ENCODE measurements around the gene MCTP1. TPM values are rescaled to one million over a fixed set of nuclear protein-coding genes. Genes with fewer than 3 reads are reported as not detected.

The MCTP1 gene
- total and polyA plus RNA-seq, 10 of the 15 experiments (the other 5 are each of a cell fraction or from before 2014, with no cell fraction given): 12.6 to 45.9 (median 18.8) TPM

GRCh38 chr5:94863951-94864350 lies 420.9 kb downstream of the MCTP1 start (continued):
- no peak for TF ChIP-seq BCLAF1 (IDR thresholded peaks at IDR 0.05)
- no peak for TF ChIP-seq E4F1 (IDR thresholded peaks at IDR 0.05; ENCODE audit: borderline replicate concordance, partially characterized antibody)
- no peak for TF ChIP-seq CHD2 (IDR thresholded peaks at IDR 0.05; ENCODE audit: borderline replicate concordance, low read depth, low read length)

- 35% methylated on average over 2 of the region's 2 CpGs for WGBS (ENCODE audit: insufficient coverage, insufficient replicate concordance, low lambda C conversion rate, missing lambda C conversion rate)
- ATAC-seq (no peak), FAIRE-seq (no peak), DNase-seq (ENCODE audit: low read depth, low spot score) (no peak)
- Histone ChIP-seq H3K79me2 (ENCODE audit: control insufficient read depth, insufficient read depth, low read length) (no peaks in the 10 kb centered on the region), H4K20me1 (ENCODE audit: control insufficient read depth, insufficient read depth) (no peaks in the 10 kb centered on the region), H3K27me3 (replicated peaks in 1 of 2; ENCODE audit: control insufficient read depth in 2 of 2, insufficient read depth in 2 of 2, low read length in 1 of 2) (no peaks in the 10 kb centered on the region), H3K9ac (ENCODE audit: control insufficient read depth, insufficient read depth, low read length) (no peak overlapping the region), H3K36me3 (ENCODE audit: control insufficient read depth in 2 of 2, insufficient read depth in 2 of 2, low read length in 1 of 2) (peaks cover 0 to 2% of the 10 kb centered on the region in 2 experiments; a peak in 1 of 4 replicates), H3K27ac (ENCODE audit: control insufficient read depth, insufficient read depth) (no peak overlapping the region), H3K4me2 (ENCODE audit: control insufficient read depth, insufficient read depth) (no peak overlapping the region), H3K4me1 (ENCODE audit: control insufficient read depth, insufficient read depth, low read length) (no peaks in the 10 kb centered on the region), H3K4me3 (no peak overlapping the region), H2AFZ (ENCODE audit: control insufficient read depth, low read depth, low read length) (no peak overlapping the region), H3K9me3 (replicated peaks; ENCODE audit: control insufficient read depth, insufficient read depth, low read length) (no peaks in the 10 kb centered on the region)
- CTCF ChIA-PET: no interaction called here
- SMC1A ChIA-PET (ENCODE audit: uncharacterized antibody, unreplicated experiment): interaction anchor here (2.6 kb wide), 1 partner anchor 9 kb away, joined by 8 read pairs; no protein-coding TSS in a partner anchor
- no TSS peak for BruUV-seq (replicated peaks)
- intact Hi-C loops (cut with micrococcal nuclease; ENCODE audit: unreplicated experiment) (no loop called here), in situ Hi-C loops (cut with MboI) (no loop called here)
- RAD21 ChIA-PET (ENCODE audit: unreplicated experiment): no interaction called here
- POLR2A ChIA-PET: interaction anchor here (0.6 kb wide), 1 partner anchor 59 kb away, joined by 4 read pairs; no protein-coding TSS in a partner anchor
- TF ChIP-seq MYB (IDR thresholded peaks at IDR 0.05; ENCODE audit: borderline replicate concordance, low read depth, low read length): no peak
- no peak for TF ChIP-seq TCF7 (IDR thresholded peaks at IDR 0.05; ENCODE audit: borderline replicate concordance)
- no peak for TF ChIP-seq POLR2A (IDR thresholded peaks at IDR 0.05; ENCODE audit: low read depth, low read length)
- TF ChIP-seq MYC (IDR thresholded peaks at IDR 0.05; ENCODE audit: insufficient read depth, insufficient read length, insufficient replicate concordance, low read length, severe bottlenecking): no peak
- no peak for TF ChIP-seq NKRF (conservative IDR thresholded peaks at IDR 0.05)
- no peak for TF ChIP-seq NR2C1 (IDR thresholded peaks at IDR 0.05)
- TF ChIP-seq PAX5 (IDR thresholded peaks at IDR 0.05; ENCODE audit: borderline replicate concordance, low read depth, low read length): no peak
- TF ChIP-seq HSF1 (IDR thresholded peaks at IDR 0.05; ENCODE audit: low read depth, low read length): no peak
Observed at GRCh38 chr5:94857111-94857510, 427.8 kb downstream of the MCTP1 start.

Data from GM12878 (cell line).